Smooth muscle cell (in vitro differentiated cells): ENCODE measurements around the gene GNL3. TPM values are rescaled to one million over a fixed set of nuclear protein-coding genes. Genes with fewer than 3 reads are reported as not detected.

Source experiments
- DNase-seq: peaks from one replicate; lab custom pipeline; 2025; ENCODE audit not compliant: unreplicated experiment; lab: John Stamatoyannopoulos, UW
- H2AFZ ChIP-seq: fragments of 200-600 bp; sonication (generic); 2 replicates; pipeline ENCODE4 v1.6.0; 2016; ENCODE audit warnings: antibody characterized with exemption, low read depth, mild to moderate bottlenecking
- H3F3A ChIP-seq: fragments of 200-600 bp; sonication (generic); 2 replicates; pipeline ENCODE4 v1.6.0; 2017; ENCODE audit warnings: antibody characterized with exemption, low read depth
- H3K27ac ChIP-seq: fragments of 200-600 bp; sonication (generic); 2 replicates; pipeline ENCODE4 v1.5.1; 2016; ENCODE audit warnings: low read depth, mild to moderate bottlenecking
- H3K27me3 ChIP-seq: fragments of 200-600 bp; sonication (generic); 2 replicates; pipeline ENCODE4 v1.6.1; 2016; ENCODE audit warnings: low read depth, mild to moderate bottlenecking
- H3K36me3 ChIP-seq: fragments of 200-600 bp; sonication (generic); 2 replicates; pipeline ENCODE4 v1.5.1; 2016; ENCODE audit warnings: low read depth
- H3K4me1 ChIP-seq: fragments of 200-600 bp; sonication (generic); 2 replicates; pipeline ENCODE4 v1.5.1; 2016; ENCODE audit warnings: low read depth
- H3K4me2 ChIP-seq: fragments of 200-600 bp; sonication (generic); 2 replicates; pipeline ENCODE4 v1.6.0; 2016; ENCODE audit warnings: mild to moderate bottlenecking
- H3K4me3 ChIP-seq: fragments of 200-600 bp; sonication (generic); 2 replicates; pipeline ENCODE4 v1.5.1; 2016; ENCODE audit warnings: mild to moderate bottlenecking
- H3K79me2 ChIP-seq: fragments of 200-600 bp; sonication (generic); 2 replicates; pipeline ENCODE4 v1.6.0; 2016; ENCODE audit warnings: low read depth, mild to moderate bottlenecking
- H3K9ac ChIP-seq: fragments of 200-600 bp; sonication (generic); 2 replicates; pipeline ENCODE4 v1.6.0; 2016; ENCODE audit warnings: low read depth
- H3K9me3 ChIP-seq: fragments of 200-600 bp; sonication (generic); replicated peaks from 2 replicates; pipeline ENCODE4 v1.5.1; 2016; ENCODE audit warnings: low read depth
- H4K20me1 ChIP-seq: fragments of 200-600 bp; sonication (generic); 2 replicates; pipeline ENCODE4 v1.6.0; 2016; ENCODE audit warnings: low read depth
- CTCF ChIP-seq: fragments of 200-600 bp; sonication (generic); IDR thresholded peaks from 2 replicates; pipeline ENCODE4 v1.5.1; 2017; ENCODE audit warnings: borderline replicate concordance, mild to moderate bottlenecking, antibody characterized with exemption; ENCODE audit not compliant: insufficient read depth, poor library complexity, severe bottlenecking
- WGBS: methylation state at CpG from one replicate; pipeline ENCODE4 v1.1.7; 2016; ENCODE audit warnings: low lambda C conversion rate; 5-methylcytosine and 5-hydroxymethylcytosine counted together
- polyA plus RNA-seq: library from polyadenylated mRNA; unstranded; fragments of >200 nt; fragmentation: Nextera tagmentation; extraction: Ambion mirVana; gene quantifications from 2 replicates; pipeline ENCODE4 v1.2.1, GENCODE V29; 2016
- total RNA-seq: library from RNA; depleted of rRNA; stranded (reverse); fragments of >200 nt; gene quantifications from 2 replicates; pipeline ENCODE4 v1.2.3, GENCODE V29; 2014

Gene GNL3
- total and polyA plus RNA-seq, 2 experiments from 2014 or later: 106 to 131 TPM

DNA sequence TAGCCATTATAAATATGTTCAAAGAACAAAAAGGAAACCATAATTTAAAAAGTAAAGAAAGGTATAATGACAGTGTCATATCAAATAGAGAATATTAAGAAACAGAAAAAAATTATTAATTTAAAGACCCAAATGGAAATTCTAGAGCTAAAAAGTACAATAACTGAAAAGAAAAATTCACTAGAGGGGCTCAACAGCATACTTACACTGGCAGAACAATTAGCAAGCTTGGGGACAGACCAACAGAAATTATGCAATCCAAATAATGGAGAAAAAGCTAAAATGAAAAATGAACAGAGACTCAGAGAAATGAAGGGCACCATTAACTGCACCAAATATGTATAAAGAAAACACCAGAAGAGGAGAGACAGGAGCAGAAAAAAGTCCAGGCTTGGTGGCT, 33.8 kb downstream of the GNL3 start:
- no peak for DNase-seq
- Histone ChIP-seq H2AFZ (no peak overlapping the region), H3K4me1 (peaks cover 2% of the 10 kb centered on the region), H3K79me2 (no peaks in the 10 kb centered on the region), H3K4me2 (no peak overlapping the region), H3K27ac (no peak overlapping the region), H3K4me3 (no peak overlapping the region), H3K27me3 (no peaks in the 10 kb centered on the region), H3K9me3 (no peaks in the 10 kb centered on the region), H3K36me3 (peaks cover 12% of the 10 kb centered on the region), H3K9ac (no peak overlapping the region), H4K20me1 (no peaks in the 10 kb centered on the region), H3F3A (no peaks in the 10 kb centered on the region)
- TF ChIP-seq CTCF: no peak

DNA sequence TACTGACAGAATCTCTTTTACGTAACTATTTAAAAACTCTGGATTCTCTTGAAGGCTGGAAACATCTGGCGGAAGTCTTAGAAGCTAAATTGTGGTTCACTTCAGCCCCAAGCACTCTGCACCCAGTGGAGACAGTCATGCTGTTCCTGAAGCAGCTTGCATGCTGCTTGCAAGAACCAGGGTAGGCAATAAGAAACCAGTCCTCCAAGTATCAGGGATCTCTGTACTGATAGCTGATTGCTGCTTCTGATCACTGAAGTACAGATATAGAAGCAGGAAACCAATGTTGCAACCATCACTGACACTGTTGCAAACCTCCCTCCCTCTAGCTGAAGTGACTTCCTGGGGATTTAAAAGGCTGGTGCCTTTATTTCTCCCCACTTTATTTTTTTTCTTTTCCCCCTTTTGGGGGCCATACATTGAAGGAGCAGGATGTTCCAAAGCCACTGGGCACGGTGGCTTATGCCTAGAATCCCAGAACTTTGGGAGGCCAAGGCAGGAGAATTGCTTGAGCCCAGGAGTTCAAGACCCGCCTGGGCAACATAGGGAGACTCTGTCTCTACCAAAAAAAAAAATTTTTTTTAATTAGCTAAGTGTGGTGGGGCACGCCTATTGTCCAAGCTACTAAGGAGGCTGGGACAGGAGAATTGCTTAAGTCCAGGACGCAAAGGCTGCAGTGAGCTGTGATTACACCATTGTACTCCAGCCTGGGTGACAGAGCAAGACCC, 35.3 kb downstream of the GNL3 start:
- Histone ChIP-seq H3K79me2 (no peaks in the 10 kb centered on the region), H3K9ac (no peak overlapping the region), H3K27me3 (no peaks in the 10 kb centered on the region), H3K27ac (no peak overlapping the region), H4K20me1 (no peaks in the 10 kb centered on the region), H3F3A (no peaks in the 10 kb centered on the region), H2AFZ (no peak overlapping the region), H3K4me2 (no peak overlapping the region), H3K36me3 (peaks cover 12% of the 10 kb centered on the region), H3K9me3 (no peaks in the 10 kb centered on the region), H3K4me3 (no peak overlapping the region), H3K4me1 (no peaks in the 10 kb centered on the region)
- WGBS: 93% methylated on average over 6 of the region's 6 CpGs
- TF ChIP-seq CTCF: no peak
- no peak for DNase-seq

DNA sequence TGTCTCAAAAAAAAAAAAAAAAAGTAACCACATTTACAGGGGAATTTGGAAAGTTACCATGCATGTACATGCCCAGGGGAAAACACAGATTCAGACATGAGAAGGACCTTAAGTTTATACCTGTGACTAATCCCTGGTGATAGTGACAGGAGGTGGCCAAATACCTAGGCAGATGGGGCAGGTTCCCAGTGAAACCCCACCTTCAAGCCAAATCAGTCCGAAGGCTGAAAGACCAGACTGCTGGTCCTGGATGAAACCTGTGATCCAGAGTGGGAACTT, 35.8 kb downstream of the GNL3 start:
- H3K27me3 ChIP-seq: no peaks in the 10 kb centered on the region
- WGBS: 100% methylated on average over 1 of the region's 1 CpG
- H3K36me3 ChIP-seq: peaks cover 12% of the 10 kb centered on the region
- no peak overlapping the region for H3K4me2 ChIP-seq
- H3K4me1 ChIP-seq: no peaks in the 10 kb centered on the region
- H3K9ac ChIP-seq: no peak overlapping the region
- no peak overlapping the region for H2AFZ ChIP-seq
- H4K20me1 ChIP-seq: no peaks in the 10 kb centered on the region
- no peaks in the 10 kb centered on the region for H3K79me2 ChIP-seq
- no peak overlapping the region for H3K27ac ChIP-seq
- no peaks in the 10 kb centered on the region for H3F3A ChIP-seq
- TF ChIP-seq CTCF: no peak
- no peak overlapping the region for H3K4me3 ChIP-seq
- H3K9me3 ChIP-seq: no peaks in the 10 kb centered on the region
- DNase-seq: no peak

DNA sequence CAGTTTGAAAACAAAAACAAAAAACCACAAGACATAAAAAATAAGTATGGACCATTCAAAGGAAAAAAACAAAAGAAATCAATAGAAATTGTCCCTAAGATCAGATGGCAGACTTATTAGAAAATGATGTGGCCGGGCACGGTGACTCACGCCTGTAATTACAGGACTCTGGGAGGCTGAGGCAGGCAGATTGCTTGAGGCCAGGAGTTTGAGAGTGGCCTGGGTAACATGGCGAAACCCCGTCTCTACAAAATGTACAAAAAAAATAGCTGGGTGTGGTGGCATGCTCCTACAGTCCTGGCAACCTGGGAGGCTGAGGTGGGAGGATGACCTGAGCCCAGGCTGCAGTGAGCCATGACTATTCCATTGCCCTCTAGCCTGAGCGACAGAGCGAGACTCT, 36.7 kb downstream of the GNL3 start:
- Histone ChIP-seq H3K9me3 (no peaks in the 10 kb centered on the region), H3K9ac (no peak overlapping the region), H3K4me1 (no peaks in the 10 kb centered on the region), H4K20me1 (no peaks in the 10 kb centered on the region), H3F3A (no peaks in the 10 kb centered on the region), H3K27ac (no peak overlapping the region), H3K4me3 (no peak overlapping the region), H3K27me3 (no peaks in the 10 kb centered on the region), H3K4me2 (no peak overlapping the region), H2AFZ (no peak overlapping the region), H3K36me3 (peaks cover 12% of the 10 kb centered on the region), H3K79me2 (no peaks in the 10 kb centered on the region)
- 93% methylated on average over 7 of the region's 7 CpGs for WGBS
- no peak for TF ChIP-seq CTCF
- no peak for DNase-seq
